Osteocyte (in vitro differentiated cells): Measurements from ENCODE around the gene RASAL2. TPM values are rescaled to one million over a fixed set of nuclear protein-coding genes. Genes with fewer than 3 reads are reported as not detected.
"Not testable (repeated sequence)": the region's sequence is repeated elsewhere in the genome, so short reads cannot be mapped to it uniquely, and the experiment has no call there.

Experiments
- DNase-seq: peaks from one replicate; pipeline ENCODE4 v3.0.0; 2021; ENCODE audit warnings: mixed read lengths; ENCODE audit not compliant: unreplicated experiment; ENCODE audit errors: extremely low spot score
- H3K27ac Mint-ChIP-seq: one replicate; pipeline ENCODE4 v1.8.0; 2021; ENCODE audit warnings: mild to moderate bottlenecking, mixed read lengths; ENCODE audit not compliant: unreplicated experiment
- H3K27me3 Mint-ChIP-seq: one replicate; pipeline ENCODE4 v1.8.0; 2021; ENCODE audit warnings: mixed read lengths; ENCODE audit not compliant: unreplicated experiment
- H3K36me3 Mint-ChIP-seq: one replicate; pipeline ENCODE4 v1.8.0; 2021; ENCODE audit warnings: mixed read lengths; ENCODE audit not compliant: unreplicated experiment
- H3K4me1 Mint-ChIP-seq: one replicate; pipeline ENCODE4 v1.8.0; 2021; ENCODE audit warnings: mixed read lengths; ENCODE audit not compliant: unreplicated experiment
- H3K4me3 Mint-ChIP-seq: one replicate; pipeline ENCODE4 v1.8.0; 2021; ENCODE audit warnings: mild to moderate bottlenecking, moderate library complexity, mixed read lengths; ENCODE audit not compliant: unreplicated experiment
- H3K9me3 Mint-ChIP-seq: one replicate; pipeline ENCODE4 v1.8.0; 2021; ENCODE audit warnings: mixed read lengths; ENCODE audit not compliant: unreplicated experiment
- total RNA-seq: library from RNA; stranded (reverse); gene quantifications from 2 replicates; pipeline ENCODE4 v1.2.1, GENCODE V29; 2021
- TF ChIP-seq, protein P1 (sequence below): fragments of 200-600 bp; sonication (generic); IDR thresholded peaks from 2 replicates; pipeline ENCODE4 v1.5.0; 2021; ENCODE audit warnings: antibody characterized with exemption, mild to moderate bottlenecking, moderate library complexity

Gene RASAL2
- total RNA-seq, 1 donor from 2014 or later = 34.2 TPM

DNA sequence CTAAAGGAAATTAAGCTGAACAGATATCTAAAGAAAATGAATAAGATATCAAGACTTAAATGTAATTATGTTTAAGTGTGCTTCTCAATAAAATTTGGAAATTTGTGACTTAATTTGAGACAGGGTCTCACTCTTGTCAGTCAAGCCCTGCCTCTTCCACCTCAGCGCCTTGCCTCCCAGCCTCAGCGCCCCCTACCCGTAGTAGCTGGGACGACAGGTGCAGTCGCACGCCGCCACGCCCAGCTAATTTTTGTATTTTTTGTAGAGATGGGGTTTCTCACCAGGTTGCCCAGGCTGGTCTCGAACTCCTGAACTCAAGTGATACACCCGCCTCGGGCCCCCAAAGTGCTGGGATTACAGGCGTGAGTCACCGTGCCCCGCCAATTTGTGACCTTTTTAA lies 285.9 kb downstream of the RASAL2 start:
- TF ChIP-seq, protein P1, sequence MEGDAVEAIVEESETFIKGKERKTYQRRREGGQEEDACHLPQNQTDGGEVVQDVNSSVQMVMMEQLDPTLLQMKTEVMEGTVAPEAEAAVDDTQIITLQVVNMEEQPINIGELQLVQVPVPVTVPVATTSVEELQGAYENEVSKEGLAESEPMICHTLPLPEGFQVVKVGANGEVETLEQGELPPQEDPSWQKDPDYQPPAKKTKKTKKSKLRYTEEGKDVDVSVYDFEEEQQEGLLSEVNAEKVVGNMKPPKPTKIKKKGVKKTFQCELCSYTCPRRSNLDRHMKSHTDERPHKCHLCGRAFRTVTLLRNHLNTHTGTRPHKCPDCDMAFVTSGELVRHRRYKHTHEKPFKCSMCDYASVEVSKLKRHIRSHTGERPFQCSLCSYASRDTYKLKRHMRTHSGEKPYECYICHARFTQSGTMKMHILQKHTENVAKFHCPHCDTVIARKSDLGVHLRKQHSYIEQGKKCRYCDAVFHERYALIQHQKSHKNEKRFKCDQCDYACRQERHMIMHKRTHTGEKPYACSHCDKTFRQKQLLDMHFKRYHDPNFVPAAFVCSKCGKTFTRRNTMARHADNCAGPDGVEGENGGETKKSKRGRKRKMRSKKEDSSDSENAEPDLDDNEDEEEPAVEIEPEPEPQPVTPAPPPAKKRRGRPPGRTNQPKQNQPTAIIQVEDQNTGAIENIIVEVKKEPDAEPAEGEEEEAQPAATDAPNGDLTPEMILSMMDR = peak; percentile 38

DNA sequence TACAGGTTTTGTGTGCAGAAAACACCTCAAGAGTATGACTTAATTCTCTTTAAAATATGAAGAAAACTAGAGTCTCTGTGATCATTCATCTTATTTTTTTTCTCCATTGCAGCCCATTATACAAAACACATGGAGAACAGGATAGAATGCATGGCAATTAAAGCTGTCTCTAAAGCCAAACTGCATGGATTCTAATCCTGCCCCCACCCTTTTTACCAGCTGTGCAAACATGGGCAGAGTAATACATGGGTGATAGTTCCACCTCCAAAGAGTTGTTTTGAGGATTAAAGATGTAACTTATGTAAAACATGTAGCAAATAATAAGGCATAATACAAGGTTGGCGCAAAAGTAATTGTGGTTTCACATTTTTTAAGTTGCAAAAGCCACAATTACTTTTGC lies 288.5 kb downstream of the RASAL2 start:
- Mint-ChIP-seq H3K4me1 (peaks cover 19% of the 10 kb centered on the region), H3K27ac (peak overlapping the region; percentile 38), H3K4me3 (no peak overlapping the region), H3K9me3 (no peaks in the 10 kb centered on the region), H3K36me3 (no peaks in the 10 kb centered on the region), H3K27me3 (no peaks in the 10 kb centered on the region)
- DNase-seq = no peak
- TF ChIP-seq, protein P1 = no peak

More for the DNA sequence above, 285.9 kb downstream of the RASAL2 start:
- no peak for DNase-seq
- H3K36me3 Mint-ChIP-seq = no peaks in the 10 kb centered on the region
- no peaks in the 10 kb centered on the region for H3K27me3 Mint-ChIP-seq
- H3K27ac Mint-ChIP-seq = no peak overlapping the region
- H3K9me3 Mint-ChIP-seq = no peaks in the 10 kb centered on the region
- no peak overlapping the region for H3K4me3 Mint-ChIP-seq
- peaks cover 23% of the 10 kb centered on the region for H3K4me1 Mint-ChIP-seq

DNA sequence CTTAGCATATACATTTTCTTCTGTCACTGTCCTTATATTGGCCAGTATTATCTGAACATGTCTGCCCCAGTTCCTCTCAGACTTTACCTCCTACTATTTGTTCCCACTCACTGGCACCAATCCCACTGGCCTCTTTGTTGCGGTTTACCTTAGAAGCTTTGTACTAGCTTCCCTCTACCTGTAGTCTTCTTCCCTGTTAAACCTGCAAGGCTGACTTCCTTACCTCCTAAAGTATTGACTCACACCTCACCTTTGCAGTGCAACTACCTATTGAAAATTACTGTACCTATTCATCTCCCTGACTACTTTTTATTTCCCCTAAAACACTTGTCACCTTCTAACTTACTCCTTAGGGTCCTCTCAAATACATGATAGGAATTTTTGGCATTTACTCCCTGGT lies 291.8 kb downstream of the RASAL2 start:
- TF ChIP-seq, protein P1 = no peak
- no peaks in the 10 kb centered on the region for H3K9me3 Mint-ChIP-seq
- no peak overlapping the region for H3K4me3 Mint-ChIP-seq
- peaks cover 1% of the 10 kb centered on the region for H3K36me3 Mint-ChIP-seq
- no peak for DNase-seq
- no peak overlapping the region for H3K27ac Mint-ChIP-seq
- no peaks in the 10 kb centered on the region for H3K27me3 Mint-ChIP-seq
- peaks cover 41% of the 10 kb centered on the region for H3K4me1 Mint-ChIP-seq

DNA sequence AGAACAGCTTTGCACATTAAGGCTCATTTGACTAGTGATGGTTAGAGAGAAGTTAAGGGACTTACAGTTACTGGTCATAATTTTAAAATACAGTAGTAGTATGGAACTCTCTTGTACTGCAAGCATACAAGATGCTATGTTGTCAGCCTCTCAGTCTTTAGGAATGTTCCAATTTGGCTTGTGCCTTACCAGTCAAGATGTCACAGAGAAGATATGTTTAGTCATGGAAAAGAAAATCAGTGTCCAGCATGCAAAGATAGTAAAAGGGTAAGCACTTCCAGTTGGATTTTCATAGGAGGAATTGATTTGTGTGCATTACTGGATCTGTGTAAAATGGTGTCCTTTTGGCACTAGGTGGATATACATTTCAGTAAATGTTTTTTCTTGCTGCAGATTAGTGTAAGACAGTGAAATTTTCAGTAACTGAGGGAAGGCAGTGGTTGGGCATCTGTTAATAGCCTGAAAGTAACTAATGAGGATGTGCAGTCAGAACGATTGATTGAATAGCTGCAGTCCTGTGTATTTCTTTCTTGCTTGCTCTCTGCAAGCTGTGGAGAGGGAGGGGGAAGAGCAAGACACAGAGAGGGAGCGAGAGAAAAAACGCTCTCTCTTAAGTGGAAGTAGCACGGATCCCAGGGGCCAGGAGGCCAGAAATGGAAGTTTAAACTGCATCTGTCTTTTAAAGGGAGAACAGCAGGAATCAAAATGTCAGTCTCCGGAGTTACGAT lies 294.7 kb downstream of the RASAL2 start:
- Mint-ChIP-seq H3K36me3 (peaks cover 13% of the 10 kb centered on the region), H3K27ac (peak overlapping the region; percentile 27), H3K4me1 (peaks cover 25% of the 10 kb centered on the region), H3K4me3 (peak overlapping the region; percentile 15), H3K9me3 (no peaks in the 10 kb centered on the region), H3K27me3 (no peaks in the 10 kb centered on the region)
- TF ChIP-seq, protein P1 = no peak
- DNase-seq = no peak

DNA sequence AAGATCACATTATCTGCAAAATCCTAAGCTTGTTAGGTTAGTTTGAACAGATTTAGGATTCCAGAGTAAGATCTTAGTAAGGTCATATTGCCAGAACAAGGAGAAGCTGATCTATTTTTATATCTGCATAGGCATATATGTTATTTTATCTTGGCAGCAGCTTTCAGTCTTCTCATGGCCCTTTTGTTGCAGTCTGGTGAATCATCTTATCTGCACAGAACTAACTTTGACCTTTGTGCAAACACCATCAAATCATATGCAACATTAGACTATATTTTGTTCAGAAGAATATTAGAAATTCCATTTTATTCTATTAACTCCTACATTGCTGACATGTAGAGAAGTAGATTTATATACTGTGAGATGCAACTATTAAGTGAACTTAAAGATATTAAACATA lies 295.5 kb downstream of the RASAL2 start:
- no peak for DNase-seq
- no peak overlapping the region for H3K4me3 Mint-ChIP-seq
- H3K27me3 Mint-ChIP-seq = no peaks in the 10 kb centered on the region
- TF ChIP-seq, protein P1 = no peak
- H3K27ac Mint-ChIP-seq = no peak overlapping the region
- H3K36me3 Mint-ChIP-seq = peaks cover 13% of the 10 kb centered on the region
- H3K9me3 Mint-ChIP-seq = no peaks in the 10 kb centered on the region
- H3K4me1 Mint-ChIP-seq = peaks cover 25% of the 10 kb centered on the region

DNA sequence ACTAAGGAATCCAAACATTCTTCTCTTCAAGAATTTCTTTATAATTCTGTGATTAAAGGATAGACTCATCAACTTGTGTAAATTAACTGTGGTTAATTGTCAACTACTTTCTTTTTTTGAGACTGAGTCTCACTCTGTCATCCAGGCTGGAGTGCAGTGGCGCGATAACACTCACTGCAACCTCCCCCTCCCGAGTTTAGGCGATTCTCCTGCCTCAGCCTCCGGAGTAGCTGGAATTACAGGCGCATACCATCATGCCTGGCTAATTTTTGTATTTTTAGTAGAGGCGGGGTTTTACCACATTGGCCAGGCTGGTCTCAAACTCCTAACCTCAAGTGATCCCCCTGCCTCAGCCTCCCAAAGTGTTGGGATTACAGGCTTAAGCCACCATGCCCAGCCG lies 296.4 kb downstream of the RASAL2 start:
- peaks cover 25% of the 10 kb centered on the region for H3K4me1 Mint-ChIP-seq
- not testable (repeated sequence) for DNase-seq, H3K4me3 Mint-ChIP-seq, H3K27ac Mint-ChIP-seq, H3K27me3 Mint-ChIP-seq, H3K9me3 Mint-ChIP-seq
- peaks cover 13% of the 10 kb centered on the region for H3K36me3 Mint-ChIP-seq
